AG04450 (cell line): ENCODE results near the gene OSBPL6. TPM values are rescaled to one million over a fixed set of nuclear protein-coding genes. Genes with fewer than 3 reads are reported as not detected.

ENCODE experiments used
- CTCF ChIA-PET: fragments of 300-600, 350-600 bp; formaldehyde crosslinking; extraction: SDS; loops from one replicate; lab custom pipeline; 2022; ENCODE audit warnings: antibody characterized with exemption, inconsistent platforms; lab: Charles Lee
- POLR2A ChIA-PET: fragments of 350-600 bp; formaldehyde crosslinking; extraction: SDS; loops from one replicate; lab custom pipeline; 2021; ENCODE audit warnings: antibody characterized with exemption, inconsistent platforms; lab: Yijun Ruan, JAX
- DNase-seq: peaks from one replicate; pipeline ENCODE4 v3.0.0-alpha.2; 2011; ENCODE audit warnings: low read depth, low spot score
- H3K27ac ChIP-seq: one replicate; pipeline ENCODE4 v1.5.1; 2012; ENCODE audit warnings: low read depth, low read length, control low read depth
- H3K27me3 ChIP-seq: one replicate; pipeline ENCODE4 v1.6.0; 2012; ENCODE audit warnings: low read length; ENCODE audit not compliant: control insufficient read depth, insufficient read depth
- H3K4me3 ChIP-seq: 2 replicates; pipeline ENCODE4 v1.5.1; 2011; ENCODE audit warnings: mild to moderate bottlenecking, low read depth, low read length, control low read depth
- H3K9me3 ChIP-seq: 2 replicates; pipeline ENCODE4 v1.5.1; 2012; ENCODE audit warnings: low read length; ENCODE audit not compliant: control insufficient read depth, insufficient read depth
- CTCF ChIP-seq: IDR thresholded peaks from 2 replicates; pipeline ENCODE4 v1.5.1; 2011; ENCODE audit warnings: low read depth, low read length, control low read depth, inconsistent platforms
- polyA plus RNA-seq: library from polyadenylated mRNA; depleted of rRNA; stranded (reverse); fragments of >200 nt; gene quantifications from 2 replicates; pipeline ENCODE4 v1.2.3, GENCODE V29; 2011

The OSBPL6 gene
- polyA plus RNA-seq, 1 experiment: 5.0 TPM

- Histone ChIP-seq H3K27me3 (no peaks in the 10 kb centered on the region), H3K9me3 (no peaks in the 10 kb centered on the region), H3K27ac (no peak overlapping the region), H3K4me3 (no peak overlapping the region)
- DNase-seq: no peak
- CTCF ChIA-PET: interaction anchor here (1.2 to 2.4 kb wide), 4 partner anchors 9 to 123 kb away, joined by 4 to 14 read pairs (median 5); no protein-coding TSS in a partner anchor
- TF ChIP-seq CTCF: no peak
- POLR2A ChIA-PET: no interaction called here
These were observed 102.2 kb downstream of the OSBPL6 start for GRCh38 chr2:178296394-178297090.

- DNase-seq: no peak
- Histone ChIP-seq H3K27ac (no peak overlapping the region), H3K4me3 (no peak overlapping the region), H3K27me3 (no peaks in the 10 kb centered on the region), H3K9me3 (no peaks in the 10 kb centered on the region)
- TF ChIP-seq CTCF: no peak
- POLR2A ChIA-PET: no interaction called here
- CTCF ChIA-PET: interaction anchor here (2.0 to 2.4 kb wide), 2 partner anchors 9 to 17 kb away, joined by 6 to 14 read pairs; no protein-coding TSS in a partner anchor
These were observed 102.7 kb downstream of the OSBPL6 start for GRCh38 chr2:178297091-178297411.

GRCh38 chr2:178298785-178299212, 104.5 kb downstream of the OSBPL6 start:
- no peak overlapping the region for H3K4me3 ChIP-seq
- H3K9me3 ChIP-seq: no peaks in the 10 kb centered on the region
- no peak overlapping the region for H3K27ac ChIP-seq
- DNase-seq: no peak
- no peak for TF ChIP-seq CTCF
- ChIA-PET POLR2A (no interaction called here), CTCF (interaction anchor here (1.0 to 1.9 kb wide), 2 partner anchors 25 to 167 kb away, joined by 3 to 5 read pairs; no protein-coding TSS in a partner anchor)
- no peaks in the 10 kb centered on the region for H3K27me3 ChIP-seq

GRCh38 chr2:178301649-178302238, 107.4 kb downstream of the OSBPL6 start:
- CTCF ChIA-PET: no interaction called here
- POLR2A ChIA-PET: no interaction called here

More at GRCh38 chr2:178301649-178302238, 107.4 kb downstream of the OSBPL6 start:
- Histone ChIP-seq H3K27ac (no peak overlapping the region), H3K4me3 (no peak overlapping the region), H3K27me3 (no peaks in the 10 kb centered on the region), H3K9me3 (no peaks in the 10 kb centered on the region)
- DNase-seq: no peak
- no peak for TF ChIP-seq CTCF
